ENCODE results near the gene ZNF526. TPM values are rescaled to one million over a fixed set of nuclear protein-coding genes. Genes with fewer than 3 reads are reported as not detected.
A peak's percentile ranks its signal among the peaks of the same experiment; 100 is the strongest.

The ZNF526 gene
- total and polyA plus RNA-seq, 9 of the 15 experiments (the other 6 are each of a cell fraction or from before 2014, with no cell fraction given) = 1.3 to 17.9 (median 6.2) TPM

- TF ChIP-seq SIN3B (IDR thresholded peaks at IDR 0.05; ENCODE audit: low read depth) = no peak
- TF ChIP-seq LEF1 (IDR thresholded peaks at IDR 0.05) = no peak
- TF ChIP-seq, protein P1, sequence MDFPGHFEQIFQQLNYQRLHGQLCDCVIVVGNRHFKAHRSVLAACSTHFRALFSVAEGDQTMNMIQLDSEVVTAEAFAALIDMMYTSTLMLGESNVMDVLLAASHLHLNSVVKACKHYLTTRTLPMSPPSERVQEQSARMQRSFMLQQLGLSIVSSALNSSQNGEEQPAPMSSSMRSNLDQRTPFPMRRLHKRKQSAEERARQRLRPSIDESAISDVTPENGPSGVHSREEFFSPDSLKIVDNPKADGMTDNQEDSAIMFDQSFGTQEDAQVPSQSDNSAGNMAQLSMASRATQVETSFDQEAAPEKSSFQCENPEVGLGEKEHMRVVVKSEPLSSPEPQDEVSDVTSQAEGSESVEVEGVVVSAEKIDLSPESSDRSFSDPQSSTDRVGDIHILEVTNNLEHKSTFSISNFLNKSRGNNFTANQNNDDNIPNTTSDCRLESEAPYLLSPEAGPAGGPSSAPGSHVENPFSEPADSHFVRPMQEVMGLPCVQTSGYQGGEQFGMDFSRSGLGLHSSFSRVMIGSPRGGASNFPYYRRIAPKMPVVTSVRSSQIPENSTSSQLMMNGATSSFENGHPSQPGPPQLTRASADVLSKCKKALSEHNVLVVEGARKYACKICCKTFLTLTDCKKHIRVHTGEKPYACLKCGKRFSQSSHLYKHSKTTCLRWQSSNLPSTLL (IDR thresholded peaks at IDR 0.05) = peak; percentile 95
- no peak for TF ChIP-seq NCOA6 (IDR thresholded peaks at IDR 0.05)
- TF ChIP-seq MCM5 (IDR thresholded peaks at IDR 0.05; ENCODE audit: low read depth) = no peak
- TF ChIP-seq ZNF384 (IDR thresholded peaks at IDR 0.05; ENCODE audit: low read depth, low read length) = no peak
- TF ChIP-seq PCBP2 (IDR thresholded peaks at IDR 0.05; ENCODE audit: low read depth, low read length, poor library complexity, severe bottlenecking) = no peak
- TF ChIP-seq ZNF785 (CRISPR knock-in tag; IDR thresholded peaks at IDR 0.05) = no peak
- TF ChIP-seq GTF2A2 (tag; IDR thresholded peaks at IDR 0.05) = no peak
- no peak for TF ChIP-seq REST (IDR thresholded peaks at IDR 0.05; ENCODE audit: borderline replicate concordance)
- TF ChIP-seq REST (CRISPR knock-in tag; IDR thresholded peaks at IDR 0.05; ENCODE audit: low read depth) = no peak
- TF ChIP-seq CHD1 (IDR thresholded peaks at IDR 0.05; ENCODE audit: low read length) = no peak
- TF ChIP-seq POLR2H (tag; IDR thresholded peaks at IDR 0.05; ENCODE audit: low read depth) = 0 out of 2 replicates have a peak, but pooled peaks have one; percentile 29
- no peak for TF ChIP-seq ZFPM2 (CRISPR knock-in tag; IDR thresholded peaks at IDR 0.05)
- peak; percentile 49 for TF ChIP-seq TFE3 (CRISPR knock-in tag; IDR thresholded peaks at IDR 0.05)
- no peak for TF ChIP-seq ZNF444 (CRISPR knock-in tag; IDR thresholded peaks at IDR 0.05)
- peak; percentile 97 for TF ChIP-seq CC2D1A (IDR thresholded peaks at IDR 0.05)
- TF ChIP-seq ARHGAP35 (IDR thresholded peaks at IDR 0.05; ENCODE audit: partially characterized antibody) = no peak
Measured at GRCh38 chr19:42253245-42254088, 33.4 kb downstream of the ZNF526 start (continued).

Measured in K562 (cell line).